ENCODE measurements around the gene CPNE5.

The CPNE5 gene

DNA sequence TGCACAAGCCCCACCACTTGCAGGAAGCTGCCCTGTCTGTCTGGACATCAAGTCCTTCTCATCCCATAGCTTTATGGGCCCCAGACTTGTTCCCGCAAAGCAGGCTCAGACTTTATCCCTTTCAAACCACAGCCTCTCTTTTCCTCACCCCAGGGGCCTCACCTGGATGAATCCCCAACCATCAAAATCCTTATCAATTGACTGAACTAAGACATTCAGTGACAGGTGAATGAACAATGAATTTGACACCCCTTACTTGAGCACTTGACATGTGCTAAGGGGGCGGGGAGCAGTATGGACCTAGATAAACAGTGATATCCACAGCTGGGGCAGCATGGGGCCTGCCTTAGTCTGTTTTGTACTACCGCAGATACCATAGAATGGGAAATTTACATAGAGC is 136.6 kb downstream of the CPNE5 start:
- in situ Hi-C loops (cut with HindIII; ENCODE audit: low sequenced_read_pairs): no loop called here
- no peak for TF ChIP-seq CTCF (IDR thresholded peaks at IDR 0.05; ENCODE audit: low read depth, low read length)
- H3K4me3 ChIP-seq (ENCODE audit: low read depth, low read length): no peak overlapping the region
- no peak for DNase-seq (ENCODE audit: low read depth, low spot score)

- DNase-seq (ENCODE audit: low read depth, low spot score): no peak
- H3K4me3 ChIP-seq (ENCODE audit: low read depth, low read length): no peak overlapping the region
- TF ChIP-seq CTCF (IDR thresholded peaks at IDR 0.05; ENCODE audit: low read depth, low read length): no peak
- in situ Hi-C loops (cut with HindIII; ENCODE audit: low sequenced_read_pairs): no loop called here
Measured at GRCh38 chr6:36701401-36701991, 137.7 kb downstream of the CPNE5 start.

DNA sequence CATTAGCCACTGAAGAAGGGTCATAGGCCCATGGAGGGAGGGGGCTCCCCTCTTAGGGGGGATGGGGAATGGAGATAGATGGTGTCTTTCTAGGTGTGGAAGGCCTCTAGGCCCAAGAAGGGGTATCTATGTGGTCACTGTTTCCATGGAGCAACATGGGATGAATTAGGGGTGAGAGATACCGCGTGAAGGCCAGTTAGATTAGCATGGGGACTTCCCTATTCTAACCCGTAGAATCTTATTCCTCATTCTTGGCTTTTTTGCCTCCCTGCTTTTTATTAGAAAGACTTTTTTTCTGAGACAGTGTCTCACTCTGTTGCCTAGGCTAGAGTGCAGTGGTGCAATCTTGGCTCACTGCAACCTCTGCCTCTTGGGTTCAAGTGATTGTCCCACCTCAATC is 138.4 kb downstream of the CPNE5 start:
- no peak for DNase-seq (ENCODE audit: low read depth, low spot score)
- in situ Hi-C loops (cut with HindIII; ENCODE audit: low sequenced_read_pairs): no loop called here
- no peak for TF ChIP-seq CTCF (IDR thresholded peaks at IDR 0.05; ENCODE audit: low read depth, low read length)
- H3K4me3 ChIP-seq (ENCODE audit: low read depth, low read length): no peak overlapping the region

DNA sequence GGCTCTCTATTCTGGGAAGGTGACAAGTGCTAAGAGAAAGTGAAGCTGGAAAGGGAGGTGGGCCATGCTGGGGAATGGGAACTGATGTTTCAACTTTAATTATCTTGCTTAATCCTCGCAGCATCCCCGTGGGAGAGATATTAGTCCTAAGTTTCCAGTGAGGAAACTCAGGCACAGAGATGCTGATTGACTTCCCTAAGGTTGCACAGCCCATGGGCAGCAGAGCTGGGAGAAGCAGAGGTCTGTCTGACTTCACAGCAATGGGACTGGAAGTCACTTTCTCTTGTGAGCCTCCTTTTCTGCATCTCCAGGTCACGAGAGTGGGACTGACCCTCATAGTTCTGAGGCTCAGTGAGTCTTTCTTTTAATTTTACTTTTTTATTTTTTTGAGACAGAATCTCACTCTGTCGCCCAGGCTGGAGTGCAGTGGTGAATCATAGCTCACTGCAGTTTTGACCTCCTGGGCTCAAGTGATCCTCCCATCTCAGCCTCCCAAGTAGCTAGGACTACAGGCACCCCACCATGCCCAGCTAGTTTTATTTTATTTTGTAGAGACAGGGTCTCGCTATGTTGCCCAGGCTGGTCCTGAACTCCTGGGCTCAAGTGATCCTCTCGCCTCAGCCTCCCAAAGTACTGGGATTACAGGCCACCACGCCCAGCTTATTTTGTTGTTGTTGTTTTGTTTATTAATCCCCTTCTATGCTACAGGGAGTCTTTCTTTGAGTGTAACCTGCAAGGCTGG is 139.0 kb downstream of the CPNE5 start:
- no peak overlapping the region for H3K4me3 ChIP-seq (ENCODE audit: low read depth, low read length)
- TF ChIP-seq CTCF (IDR thresholded peaks at IDR 0.05; ENCODE audit: low read depth, low read length): no peak
- DNase-seq (ENCODE audit: low read depth, low spot score): no peak
- in situ Hi-C loops (cut with HindIII; ENCODE audit: low sequenced_read_pairs): no loop called here

DNA sequence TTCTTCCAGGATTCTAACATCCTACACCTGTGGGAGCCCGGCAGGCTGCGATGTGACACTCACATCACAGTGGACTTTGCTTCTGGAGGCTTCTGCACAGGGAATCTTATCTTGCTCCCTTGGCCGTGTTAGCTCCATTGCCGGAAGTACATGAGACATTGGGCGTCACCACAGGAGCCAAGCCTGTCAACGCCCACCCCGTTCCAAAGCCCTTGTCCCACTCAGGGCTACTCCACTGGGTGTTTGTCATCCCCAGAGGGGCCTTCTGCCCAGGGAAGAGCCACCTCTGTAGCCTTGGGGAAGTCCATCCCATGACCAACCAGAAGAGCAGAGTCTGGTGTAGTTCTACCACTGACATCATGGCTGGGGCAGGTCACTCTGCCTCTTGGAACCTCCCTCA is 139.9 kb downstream of the CPNE5 start:
- in situ Hi-C loops (cut with HindIII; ENCODE audit: low sequenced_read_pairs): no loop called here
- no peak overlapping the region for H3K4me3 ChIP-seq (ENCODE audit: low read depth, low read length)
- DNase-seq (ENCODE audit: low read depth, low spot score): no peak
- no peak for TF ChIP-seq CTCF (IDR thresholded peaks at IDR 0.05; ENCODE audit: low read depth, low read length)

GRCh38 chr6:36698871-36699271 is 140.4 kb downstream of the CPNE5 start:
- no peak overlapping the region for H3K4me3 ChIP-seq (ENCODE audit: low read depth, low read length)
- no peak for TF ChIP-seq CTCF (IDR thresholded peaks at IDR 0.05; ENCODE audit: low read depth, low read length)
- no peak for DNase-seq (ENCODE audit: low read depth, low spot score)
- in situ Hi-C loops (cut with HindIII; ENCODE audit: low sequenced_read_pairs): no loop called here
